ENCODE measurements around the gene FAM83F. TPM values are rescaled to one million over a fixed set of nuclear protein-coding genes. Genes with fewer than 3 reads are reported as not detected.

FAM83F gene
- total and polyA plus RNA-seq, 9 donors, result 0.12 to 3.4 (median 0.66) TPM

- DNase-seq, result no peak
- 52 to 70% (median 63%) methylated on average over 24 of the region's 24 CpGs for WGBS, 3 donors
- intact Hi-C loops (cut with DNase I), result no loop called here
These were observed 15.4 kb downstream of the FAM83F start for GRCh38 chr22:40009951-40010671.

GRCh38 chr22:40010746-40011145 lies 16.0 kb downstream of the FAM83F start:
- Histone ChIP-seq H3K4me3 (no peak overlapping the region), H3K9me3 (no peaks in the 10 kb centered on the region), H3K27ac (no peak overlapping the region), H3K27me3 (no peaks in the 10 kb centered on the region), H3K36me3 (no peaks in the 10 kb centered on the region), H3K4me1 (ENCODE audit: insufficient read depth) (no peaks in the 10 kb centered on the region)
- DNase-seq, result no peak
- no peak for TF ChIP-seq EP300 (IDR thresholded peaks at IDR 0.05)
- no peak for TF ChIP-seq POLR2A (IDR thresholded peaks at IDR 0.05)
- TF ChIP-seq CTCF (IDR thresholded peaks at IDR 0.05), result no peak
- WGBS, 3 donors, result 81 to 87% (median 82%) methylated on average over 6 of the region's 6 CpGs
- intact Hi-C loops (cut with DNase I), result no loop called here

More at GRCh38 chr22:40009951-40010671, 15.4 kb downstream of the FAM83F start:
- TF ChIP-seq EP300 (IDR thresholded peaks at IDR 0.05) (no peak), CTCF (IDR thresholded peaks at IDR 0.05) (no peak), POLR2A (IDR thresholded peaks at IDR 0.05) (no peak)
- no peak overlapping the region for H3K4me3 ChIP-seq
- no peaks in the 10 kb centered on the region for H3K36me3 ChIP-seq
- no peaks in the 10 kb centered on the region for H3K27me3 ChIP-seq
- no peaks in the 10 kb centered on the region for H3K9me3 ChIP-seq
- no peaks in the 10 kb centered on the region for H3K4me1 ChIP-seq (ENCODE audit: insufficient read depth)
- H3K27ac ChIP-seq, result no peak overlapping the region

GRCh38 chr22:40014667-40015248 lies 20.0 kb downstream of the FAM83F start:
- DNase-seq, result no peak
- no peak for TF ChIP-seq CTCF (IDR thresholded peaks at IDR 0.05)
- TF ChIP-seq POLR2A (IDR thresholded peaks at IDR 0.05), result no peak
- TF ChIP-seq EP300 (IDR thresholded peaks at IDR 0.05), result no peak
- Histone ChIP-seq H3K4me1 (ENCODE audit: insufficient read depth) (no peaks in the 10 kb centered on the region), H3K36me3 (no peaks in the 10 kb centered on the region), H3K4me3 (no peak overlapping the region), H3K9me3 (no peaks in the 10 kb centered on the region), H3K27me3 (no peaks in the 10 kb centered on the region), H3K27ac (no peak overlapping the region)
- WGBS, 3 donors, result 84 to 92% (median 84%) methylated on average over 5 of the region's 5 CpGs
- intact Hi-C loops (cut with DNase I), result no loop called here

- H3K27me3 ChIP-seq, result no peaks in the 10 kb centered on the region
- H3K9me3 ChIP-seq, result no peaks in the 10 kb centered on the region
- H3K27ac ChIP-seq, result no peak overlapping the region
- 79 to 86% (median 86%) methylated on average over 10 of the region's 10 CpGs for WGBS, 3 donors
- DNase-seq, result no peak
- H3K4me1 ChIP-seq (ENCODE audit: insufficient read depth), result no peaks in the 10 kb centered on the region
- H3K4me3 ChIP-seq, result no peak overlapping the region
- intact Hi-C loops (cut with DNase I), result no loop called here
- no peaks in the 10 kb centered on the region for H3K36me3 ChIP-seq
- TF ChIP-seq POLR2A (IDR thresholded peaks at IDR 0.05), result no peak
- TF ChIP-seq EP300 (IDR thresholded peaks at IDR 0.05), result no peak
- TF ChIP-seq CTCF (IDR thresholded peaks at IDR 0.05), result no peak
These were observed 20.7 kb downstream of the FAM83F start for GRCh38 chr22:40015358-40015976.

Data from ovary (tissue), 9 donors.